ENCODE data around the gene PALM3. TPM values are rescaled to one million over a fixed set of nuclear protein-coding genes. Genes with fewer than 3 reads are reported as not detected.

Gene PALM3
- total RNA-seq, 1 donor from 2014 or later, result 5.7 TPM

GRCh38 chr19:14004619-14005348 is 57.1 kb downstream of the PALM3 start:
- Mint-ChIP-seq H3K27ac (ENCODE audit: unreplicated experiment) (peak overlapping the region; percentile 78), H3K36me3 (ENCODE audit: low read depth) (peaks cover 3% of the 10 kb centered on the region), H3K4me3 (peak overlapping the region; percentile 88), H3K4me1 (peaks cover 17% of the 10 kb centered on the region), H3K9me3 (no peaks in the 10 kb centered on the region), H3K27me3 (ENCODE audit: low read depth) (no peaks in the 10 kb centered on the region)
- DNase-seq (ENCODE audit: low read depth, low spot score), result no peak
- TF ChIP-seq CTCF (conservative IDR thresholded peaks at IDR 0.05), result no peak

Other genes starting within 250 kb of the PALM3 start
- gene NANOS3, start 184.9 kb downstream of the PALM3 start, total RNA-seq, result 0.73 and 1.6 TPM in 2 replicates
- 15.0 and 15.1 TPM in 2 replicates for gene BRME1, start 156.0 kb downstream of the PALM3 start, total RNA-seq
- 31.7 and 32.4 TPM in 2 replicates for gene CC2D1A, start 155.9 kb downstream of the PALM3 start, total RNA-seq
- gene PODNL1, start 123.7 kb downstream of the PALM3 start, total RNA-seq, result 0.14 and 0.42 TPM in 2 replicates
- gene DCAF15, start 109.6 kb downstream of the PALM3 start, total RNA-seq, result 83.5 and 85.6 TPM in 2 replicates
- 17.6 and 19.9 TPM in 2 replicates for gene RFX1, start 55.8 kb downstream of the PALM3 start, total RNA-seq
- gene RLN3, start 33.9 kb downstream of the PALM3 start, total RNA-seq, result not detected in 2 replicates
- gene IL27RA, start 30.3 kb downstream of the PALM3 start, total RNA-seq, result 4.8 and 5.0 TPM in 2 replicates
- 0.39 and 0.98 TPM in 2 replicates for gene MISP3, start 10.7 kb upstream of the PALM3 start, total RNA-seq
- not detected in 2 replicates for gene C19orf67, start 23.7 kb upstream of the PALM3 start, total RNA-seq
- 67.2 and 71.9 TPM in 2 replicates for gene SAMD1, start 28.7 kb upstream of the PALM3 start, total RNA-seq
- gene PRKACA, start 55.7 kb upstream of the PALM3 start, total RNA-seq, result 103 TPM in 2 replicates
- gene ASF1B, start 74.5 kb upstream of the PALM3 start, total RNA-seq, result 54.8 and 55.6 TPM in 2 replicates
- gene ADGRL1, start 144.1 kb upstream of the PALM3 start, total RNA-seq, result 34.6 and 38.5 TPM in 2 replicates